Islet of Langerhans (tissue), 1 donor: ENCODE results near the gene GRID1.
"Not testable (repeated sequence)": the region's sequence is repeated elsewhere in the genome, so short reads cannot be mapped to it uniquely, and the experiment has no call there.

Experiments
- FAIRE-seq: peaks from one replicate; lab custom pipeline; 2011; peaks lifted over from hg19 to GRCh38; lab: Jason Lieb, UNC

GRID1 gene

GRCh38 chr10:85788570-85788969 is 578.0 kb downstream of the GRID1 start:
- FAIRE-seq, result no peak

DNA sequence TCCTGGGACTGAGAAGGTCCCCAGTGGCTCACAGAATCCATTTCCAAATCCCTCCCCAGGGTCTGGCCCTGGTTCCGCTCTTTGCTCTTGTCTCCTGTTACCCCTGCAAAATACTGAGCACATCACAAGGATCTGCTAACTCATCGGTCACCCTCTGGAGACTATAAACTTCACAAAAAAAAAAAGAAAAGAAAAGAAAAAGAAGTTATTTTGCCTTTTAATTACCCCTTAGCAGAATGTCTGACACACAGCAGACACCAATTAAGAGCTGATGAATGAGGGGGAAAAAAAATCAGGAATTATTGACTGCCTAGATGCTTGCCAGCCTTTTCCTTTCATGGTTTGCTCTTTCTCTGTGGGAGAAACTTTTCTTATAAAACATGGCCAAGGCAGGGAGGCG is 578.7 kb downstream of the GRID1 start:
- FAIRE-seq, result no peak

DNA sequence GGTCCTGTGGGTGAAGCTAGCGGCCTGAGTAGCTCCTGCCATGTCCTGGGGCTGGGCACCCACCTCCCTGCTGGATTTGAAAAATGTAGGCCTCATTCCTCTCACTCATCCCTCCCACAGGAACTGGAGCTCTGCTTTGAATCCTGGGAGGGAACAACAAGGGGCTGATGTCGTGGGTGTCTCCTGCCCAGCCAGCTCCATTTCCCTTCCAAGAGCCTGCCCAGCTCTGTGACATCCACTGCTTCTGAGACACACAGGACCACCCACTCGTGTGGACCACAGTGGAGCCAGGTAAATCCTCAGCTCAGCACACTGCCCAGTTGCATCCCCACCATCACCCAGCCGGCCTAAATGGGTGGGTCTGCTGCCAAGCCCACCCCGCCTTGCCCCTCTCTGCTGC is 579.2 kb downstream of the GRID1 start:
- no peak for FAIRE-seq

DNA sequence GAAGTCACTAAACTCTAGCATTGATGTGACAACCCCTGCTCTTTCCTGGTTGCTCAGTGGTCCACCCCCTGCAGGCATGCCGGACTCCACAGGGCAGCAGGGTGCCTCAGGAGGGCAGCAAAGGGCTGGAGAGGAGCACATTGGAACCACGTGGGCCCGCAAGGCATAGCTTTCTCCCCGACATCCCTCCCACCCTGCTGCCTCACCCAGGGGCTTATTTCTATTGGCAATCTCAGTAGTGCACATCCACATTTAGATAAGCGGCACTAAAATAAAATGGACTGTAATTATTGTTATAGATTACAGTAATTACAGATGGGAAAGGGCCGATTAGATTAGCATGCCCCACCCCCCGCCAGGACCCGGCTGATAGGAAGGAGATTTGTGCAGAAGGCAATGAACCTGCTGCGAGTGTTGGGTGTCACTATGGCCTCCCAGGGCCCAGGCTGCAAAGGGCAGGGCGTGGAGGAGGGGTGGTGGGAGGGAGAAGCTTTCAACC is 580.1 kb downstream of the GRID1 start:
- FAIRE-seq, result no peak

GRCh38 chr10:85784792-85785191 is 581.8 kb downstream of the GRID1 start:
- no peak for FAIRE-seq

- FAIRE-seq, result no peak
Measured at GRCh38 chr10:85781404-85781803, 585.2 kb downstream of the GRID1 start.

DNA sequence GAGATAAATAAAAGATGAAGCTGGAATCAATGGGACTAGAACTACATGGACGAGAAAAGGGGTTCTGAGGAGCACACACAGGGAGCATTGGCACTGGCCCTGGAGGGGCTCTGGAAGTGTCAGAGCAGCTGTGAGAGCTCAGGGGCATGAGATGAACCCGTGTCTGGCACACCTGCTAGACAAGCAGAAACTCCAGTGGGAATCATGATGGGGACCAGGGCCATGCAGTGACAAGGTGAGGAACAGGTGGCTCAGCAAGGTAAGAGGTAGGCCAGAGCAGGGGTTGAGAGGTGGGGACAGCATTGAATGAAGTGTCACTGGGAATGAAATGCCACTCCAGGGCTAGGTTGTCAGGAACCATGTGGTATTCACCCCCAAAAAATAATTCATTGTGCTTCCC is 588.5 kb downstream of the GRID1 start:
- no peak for FAIRE-seq

DNA sequence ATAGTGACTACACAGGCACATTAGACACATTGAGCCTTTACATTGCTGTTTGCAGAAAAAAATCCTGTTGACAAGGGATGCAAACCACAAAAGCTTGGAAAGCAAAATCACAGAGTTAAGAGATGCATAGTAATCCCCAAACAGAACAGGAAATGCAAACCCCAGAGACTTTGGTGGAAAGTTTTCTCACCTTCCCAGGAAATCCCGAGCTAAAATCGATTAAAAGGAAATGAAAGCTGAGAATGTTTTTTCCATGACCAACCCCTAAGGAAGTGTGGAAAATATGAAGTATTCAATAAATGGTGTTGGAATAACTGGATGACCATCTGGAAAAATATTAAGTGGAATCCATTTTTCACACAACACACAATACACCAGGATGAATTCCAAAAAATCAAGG is 598.7 kb downstream of the GRID1 start:
- FAIRE-seq, result no peak

DNA sequence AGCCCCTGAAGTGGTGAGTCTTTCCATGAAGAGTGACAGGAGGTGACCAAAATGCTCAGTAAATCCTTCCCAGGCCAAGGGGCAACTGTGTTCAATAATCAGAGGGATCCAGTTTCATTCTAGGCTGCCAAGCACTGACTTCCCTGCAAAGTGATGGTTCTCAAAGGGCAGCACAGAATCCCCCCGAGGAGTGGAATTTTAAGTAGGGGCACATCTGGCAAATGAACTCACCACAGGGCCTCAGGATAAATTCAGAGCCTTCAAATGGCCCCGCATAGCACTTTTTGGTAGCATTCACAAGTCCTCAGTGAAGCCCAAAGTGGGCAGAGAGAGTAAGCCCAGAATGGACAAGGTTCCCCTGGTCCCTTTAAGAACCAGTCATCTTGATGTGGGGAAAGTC is 602.5 kb downstream of the GRID1 start:
- no peak for FAIRE-seq

DNA sequence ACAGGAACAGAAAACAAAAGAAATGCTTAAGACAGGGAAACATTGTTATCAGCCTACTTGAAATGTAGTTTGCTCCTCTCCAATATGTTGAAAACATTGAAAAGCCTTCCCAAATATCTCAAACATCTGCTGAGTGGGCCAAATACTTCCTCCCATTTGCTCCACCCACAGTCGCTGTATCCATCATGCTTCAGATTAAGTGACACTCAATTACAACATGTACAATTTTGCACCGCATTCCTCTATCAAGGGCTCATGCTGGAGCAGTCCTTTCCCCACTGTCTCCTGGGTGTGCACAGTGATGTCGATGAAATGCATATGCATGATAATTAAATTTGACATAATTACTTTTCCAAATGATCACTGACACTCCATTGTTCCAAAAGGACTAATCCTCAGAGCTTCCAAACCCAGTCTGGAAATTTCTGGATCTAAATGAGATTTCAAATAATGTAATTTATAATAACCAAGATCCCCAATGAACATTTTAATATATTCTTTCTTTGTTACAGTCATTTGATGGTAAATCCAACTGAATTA is 604.6 kb downstream of the GRID1 start:
- no peak for FAIRE-seq

DNA sequence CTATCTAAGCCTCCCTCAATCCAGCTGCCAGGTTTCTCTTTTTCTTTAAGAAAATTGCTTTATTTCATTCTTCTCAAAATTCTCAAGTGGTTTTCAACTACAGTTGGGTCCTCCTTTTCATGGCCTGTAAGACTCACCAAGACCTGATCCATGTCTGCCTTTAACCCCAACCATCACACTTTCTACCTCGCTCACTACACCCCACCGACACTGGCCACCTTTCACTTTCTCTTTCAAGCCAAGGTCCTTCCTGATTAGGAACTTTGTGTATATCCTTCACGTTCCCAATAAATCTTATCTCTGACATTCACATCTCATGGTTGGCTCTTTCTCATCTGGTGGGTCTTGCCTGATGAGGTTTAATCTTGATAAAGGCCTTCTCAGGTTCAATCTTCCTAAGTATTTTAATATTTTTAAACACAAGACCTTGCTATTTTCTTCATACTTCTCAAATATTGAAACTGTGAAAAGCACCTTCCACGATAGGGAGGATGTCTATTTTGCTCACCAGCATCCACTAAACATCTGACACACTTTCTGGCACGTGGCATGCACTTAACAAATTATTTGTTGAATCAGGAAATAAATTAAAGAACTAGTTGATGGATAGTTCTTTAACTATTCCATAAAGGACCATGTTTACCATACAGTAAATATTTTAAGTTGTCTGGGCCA is 624.8 kb downstream of the GRID1 start:
- no peak for FAIRE-seq

GRCh38 chr10:85735997-85736396 is 630.6 kb downstream of the GRID1 start:
- no peak for FAIRE-seq

- no peak for FAIRE-seq
Measured at GRCh38 chr10:85734791-85735190, 631.8 kb downstream of the GRID1 start.

- no peak for FAIRE-seq
Measured at GRCh38 chr10:85724215-85724614, 642.4 kb downstream of the GRID1 start.

- no peak for FAIRE-seq
Measured at GRCh38 chr10:85720931-85721590, 645.5 kb downstream of the GRID1 start.

- FAIRE-seq, result no peak
Measured at GRCh38 chr10:85719408-85719807, 647.2 kb downstream of the GRID1 start.

- no peak for FAIRE-seq
Measured at GRCh38 chr10:85713885-85714284, 652.7 kb downstream of the GRID1 start.

- FAIRE-seq, result no peak
Measured at GRCh38 chr10:85702768-85703167, 663.8 kb downstream of the GRID1 start.

GRCh38 chr10:85699066-85699465 is 667.5 kb downstream of the GRID1 start:
- FAIRE-seq, result not testable (repeated sequence)

GRCh38 chr10:85696893-85697292 is 669.7 kb downstream of the GRID1 start:
- no peak for FAIRE-seq

- no peak for FAIRE-seq
Measured at GRCh38 chr10:85682621-85683020, 684.0 kb downstream of the GRID1 start.

- FAIRE-seq, result no peak
Measured at GRCh38 chr10:85679710-85680109, 686.9 kb downstream of the GRID1 start.

- no peak for FAIRE-seq
Measured at GRCh38 chr10:85679061-85679460, 687.5 kb downstream of the GRID1 start.

GRCh38 chr10:85674851-85675250 is 691.7 kb downstream of the GRID1 start:
- no peak for FAIRE-seq
